Suprapubic skin (tissue), 4 donors: Measurements from ENCODE around the gene DNLZ. TPM values are rescaled to one million over a fixed set of nuclear protein-coding genes. Genes with fewer than 3 reads are reported as not detected.

Experiments used
- DNase-seq, 2 donors: peaks; one replicate each; pipeline ENCODE4 v3.0.0-alpha.2; 2019; ENCODE audit warnings: low spot score in 2 of 2
- H3K27ac ChIP-seq: fragments of 200-600 bp; sonication (generic); one replicate; pipeline ENCODE4 v1.5.1; 2019
- H3K27me3 ChIP-seq: fragments of 200-600 bp; sonication (generic); one replicate; pipeline ENCODE4 v1.5.1; 2019
- H3K36me3 ChIP-seq: fragments of 200-600 bp; sonication (generic); one replicate; pipeline ENCODE4 v1.5.1; 2019
- H3K4me1 ChIP-seq: fragments of 200-600 bp; sonication (generic); one replicate; pipeline ENCODE4 v1.5.1; 2019
- H3K4me3 ChIP-seq: fragments of 200-600 bp; sonication (generic); one replicate; pipeline ENCODE4 v1.5.1; 2019; ENCODE audit warnings: mild to moderate bottlenecking
- H3K9me3 ChIP-seq: fragments of 200-600 bp; sonication (generic); one replicate; pipeline ENCODE4 v1.5.1; 2019
- CTCF ChIP-seq, 2 donors: fragments of 200-600 bp in 1 of 2; fragments of 450-650 bp in 1 of 2; sonication (generic) in 1 of 2; IDR thresholded peaks; one replicate each; pipeline ENCODE4 v1.5.1; 2016 to 2019; ENCODE audit warnings: antibody characterized with exemption in 2 of 2, mild to moderate bottlenecking in 1 of 2, moderate library complexity in 1 of 2
- EP300 ChIP-seq: sonication (generic); formaldehyde crosslinking; IDR thresholded peaks from one replicate; pipeline ENCODE4 v1.6.1; 2017; ENCODE audit warnings: antibody characterized with exemption
- POLR2A ChIP-seq, 2 donors: fragments of 450-650 bp; IDR thresholded peaks; one replicate each; pipeline ENCODE4 v1.6.1; 2017; ENCODE audit warnings: antibody characterized with exemption in 2 of 2, mild to moderate bottlenecking in 2 of 2, moderate library complexity in 2 of 2
- POLR2AphosphoS5 ChIP-seq, 3 donors: sonication (generic); formaldehyde crosslinking; IDR thresholded peaks; one replicate each; pipeline ENCODE4 v1.6.1; 2017; ENCODE audit warnings: antibody characterized with exemption in 3 of 3
- WGBS: methylation state at CpG from one replicate; pipeline ENCODE4 v1.1.5; 2018; 5-methylcytosine and 5-hydroxymethylcytosine counted together
- total RNA-seq, 4 donors: library from RNA; depleted of rRNA; stranded (reverse); fragments of >200 nt; gene quantifications; one replicate each; pipeline ENCODE4 v1.1.0, GENCODE V29; 2016

Gene DNLZ
- total RNA-seq, 4 donors from 2014 or later, result 11.3 to 46.4 (median 37.9) TPM

DNA sequence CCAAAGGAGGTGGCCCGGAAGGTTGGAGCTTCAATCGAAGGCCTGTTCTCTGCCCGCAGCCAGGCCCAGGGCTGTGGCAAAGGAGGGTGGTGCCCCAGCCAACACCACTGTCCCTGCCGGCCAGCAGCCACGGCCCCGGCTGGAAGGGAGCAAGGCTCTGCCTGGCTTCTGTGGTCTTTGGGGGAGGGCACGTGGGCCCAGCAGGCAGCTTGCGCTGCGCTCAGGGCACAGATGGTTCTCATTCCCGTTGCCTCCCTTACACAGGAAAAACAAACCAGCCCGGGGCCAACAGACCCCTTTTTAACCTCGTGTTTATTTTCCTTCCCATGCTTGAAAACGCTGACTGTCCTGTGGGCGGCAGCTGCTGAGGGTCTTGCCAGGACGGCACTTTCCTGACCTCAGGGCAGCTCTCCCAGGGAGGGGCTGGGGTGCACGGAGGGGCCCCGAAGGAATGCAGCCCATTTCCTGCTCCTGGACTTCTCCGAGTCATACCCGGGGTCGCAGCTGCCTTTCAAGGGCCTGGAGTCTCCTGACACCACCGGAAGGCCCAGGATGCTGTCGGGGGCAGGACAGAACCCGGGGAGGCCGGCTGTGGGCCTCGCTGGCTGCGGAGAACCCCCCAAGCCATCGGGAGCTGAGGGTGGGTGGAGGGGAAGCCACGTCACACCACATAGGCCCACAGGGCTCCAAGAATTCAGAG, 37.3 kb downstream of the DNLZ start:
- no peak for TF ChIP-seq CTCF (IDR thresholded peaks at IDR 0.05)
- no peak for TF ChIP-seq POLR2A (IDR thresholded peaks at IDR 0.05)
- no peak for TF ChIP-seq POLR2AphosphoS5 (IDR thresholded peaks at IDR 0.05)
- TF ChIP-seq EP300, result no peak
- Histone ChIP-seq H3K9me3 (no peaks in the 10 kb centered on the region), H3K27me3 (no peaks in the 10 kb centered on the region), H3K36me3 (no peaks in the 10 kb centered on the region), H3K4me1 (peaks cover 49% of the 10 kb centered on the region), H3K27ac (peak overlapping the region; percentile 70), H3K4me3 (peak overlapping the region; percentile 70)
- no peak for DNase-seq
- 43% methylated on average over 16 of the region's 28 CpGs for WGBS

DNA sequence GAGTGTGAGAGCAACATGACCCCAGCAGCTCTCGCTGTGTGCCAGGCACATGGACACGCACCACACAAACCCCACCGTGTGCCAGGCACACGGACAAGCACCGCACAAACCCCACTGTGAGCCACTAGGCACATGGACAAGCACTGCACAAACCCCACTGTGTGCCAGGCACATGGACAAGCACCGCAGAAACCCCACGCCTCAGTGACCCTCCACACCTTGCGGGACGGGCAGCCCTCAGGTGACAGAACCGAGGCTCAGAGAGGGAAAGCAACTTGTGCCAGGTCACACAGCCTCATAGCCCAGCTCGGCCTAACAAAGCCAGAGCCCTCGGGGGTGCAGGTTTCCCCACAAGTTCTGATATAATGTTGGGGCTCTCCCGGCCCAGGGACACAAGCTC, 38.2 kb downstream of the DNLZ start:
- no peak overlapping the region for H3K27ac ChIP-seq
- peaks cover 49% of the 10 kb centered on the region for H3K4me1 ChIP-seq
- no peak overlapping the region for H3K4me3 ChIP-seq
- H3K36me3 ChIP-seq, result no peaks in the 10 kb centered on the region
- no CpG with 5 or more reads among the region's 13 CpGs for WGBS
- no peaks in the 10 kb centered on the region for H3K27me3 ChIP-seq
- TF ChIP-seq POLR2AphosphoS5 (IDR thresholded peaks at IDR 0.05) (no peak), CTCF (IDR thresholded peaks at IDR 0.05) (no peak), POLR2A (IDR thresholded peaks at IDR 0.05) (no peak), EP300 (no peak)
- no peak for DNase-seq
- H3K9me3 ChIP-seq, result no peaks in the 10 kb centered on the region

DNA sequence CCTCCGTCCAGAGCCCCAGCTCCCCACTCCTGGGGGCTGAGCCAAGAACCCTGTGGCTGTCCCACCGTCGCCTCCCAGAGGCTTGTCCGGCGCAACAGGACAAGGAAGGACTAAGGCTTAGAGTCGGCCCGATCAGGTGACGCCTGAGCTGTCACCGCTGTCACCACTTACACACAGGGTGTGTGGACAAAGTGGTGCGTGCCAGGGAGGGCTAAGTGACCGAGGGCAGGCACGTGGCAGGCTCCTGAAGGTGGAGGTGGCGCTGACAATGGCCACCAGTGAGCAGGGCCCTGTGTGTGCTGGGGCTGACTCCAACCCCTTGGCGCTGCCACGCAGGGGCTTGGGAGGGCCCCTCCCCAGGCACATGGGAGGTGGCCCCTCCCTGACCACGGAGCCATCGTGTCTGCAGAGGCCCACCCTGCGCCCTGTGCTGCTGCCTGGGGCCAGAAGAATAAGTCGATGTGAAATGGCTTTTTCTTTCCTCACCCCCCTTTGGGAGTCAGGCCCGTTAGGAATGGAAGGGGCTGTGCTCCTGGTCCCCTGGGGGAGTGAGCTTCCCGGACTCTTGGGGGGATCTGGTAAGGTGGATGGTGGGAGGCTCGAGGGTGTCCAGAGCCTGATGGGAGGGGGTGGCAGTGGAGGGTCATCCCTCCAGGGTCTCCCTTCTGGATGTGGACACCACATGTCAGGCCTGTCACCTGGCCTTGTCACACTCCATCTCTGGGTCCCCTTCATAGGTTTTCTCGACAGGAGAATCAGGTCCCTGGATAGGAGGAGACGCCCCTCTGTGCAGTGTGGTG, 38.8 kb downstream of the DNLZ start:
- H3K4me1 ChIP-seq, result peaks cover 49% of the 10 kb centered on the region
- H3K36me3 ChIP-seq, result no peaks in the 10 kb centered on the region
- H3K4me3 ChIP-seq, result no peak overlapping the region
- WGBS, result 70% methylated on average over 9 of the region's 24 CpGs
- H3K27ac ChIP-seq, result no peak overlapping the region
- DNase-seq, result no peak
- TF ChIP-seq EP300 (no peak), POLR2A (IDR thresholded peaks at IDR 0.05) (no peak), CTCF (IDR thresholded peaks at IDR 0.05) (no peak), POLR2AphosphoS5 (IDR thresholded peaks at IDR 0.05) (no peak)
- no peaks in the 10 kb centered on the region for H3K27me3 ChIP-seq
- no peaks in the 10 kb centered on the region for H3K9me3 ChIP-seq

DNA sequence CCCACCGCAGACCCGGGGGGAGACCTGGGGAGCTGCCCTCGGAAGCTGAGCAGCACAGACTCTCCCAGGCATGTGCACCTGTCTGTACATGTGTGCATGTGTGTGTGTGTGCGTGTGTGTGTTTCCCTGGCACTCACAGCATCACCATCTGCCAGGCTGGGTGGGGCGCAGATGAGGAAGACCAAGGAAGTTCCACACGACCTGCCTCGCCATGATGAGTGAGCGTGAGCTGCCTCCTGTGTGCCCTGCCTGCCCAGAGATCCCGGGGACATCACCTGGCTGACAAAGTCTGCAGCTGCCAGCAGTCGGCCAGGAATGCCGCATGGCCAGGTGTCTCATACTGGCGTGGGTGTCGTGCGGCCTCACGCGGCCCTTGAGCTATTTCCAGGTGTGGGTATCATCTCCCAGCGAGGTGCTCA, 40.2 kb downstream of the DNLZ start:
- H3K36me3 ChIP-seq, result no peaks in the 10 kb centered on the region
- no peaks in the 10 kb centered on the region for H3K9me3 ChIP-seq
- TF ChIP-seq EP300, result no peak
- TF ChIP-seq POLR2AphosphoS5 (IDR thresholded peaks at IDR 0.05), result no peak
- TF ChIP-seq POLR2A (IDR thresholded peaks at IDR 0.05), result no peak
- TF ChIP-seq CTCF (IDR thresholded peaks at IDR 0.05), result no peak
- H3K4me1 ChIP-seq, result peaks cover 37% of the 10 kb centered on the region
- 44% methylated on average over 7 of the region's 17 CpGs for WGBS
- no peak overlapping the region for H3K27ac ChIP-seq
- no peak overlapping the region for H3K4me3 ChIP-seq
- DNase-seq, result no peak
- no peaks in the 10 kb centered on the region for H3K27me3 ChIP-seq

DNA sequence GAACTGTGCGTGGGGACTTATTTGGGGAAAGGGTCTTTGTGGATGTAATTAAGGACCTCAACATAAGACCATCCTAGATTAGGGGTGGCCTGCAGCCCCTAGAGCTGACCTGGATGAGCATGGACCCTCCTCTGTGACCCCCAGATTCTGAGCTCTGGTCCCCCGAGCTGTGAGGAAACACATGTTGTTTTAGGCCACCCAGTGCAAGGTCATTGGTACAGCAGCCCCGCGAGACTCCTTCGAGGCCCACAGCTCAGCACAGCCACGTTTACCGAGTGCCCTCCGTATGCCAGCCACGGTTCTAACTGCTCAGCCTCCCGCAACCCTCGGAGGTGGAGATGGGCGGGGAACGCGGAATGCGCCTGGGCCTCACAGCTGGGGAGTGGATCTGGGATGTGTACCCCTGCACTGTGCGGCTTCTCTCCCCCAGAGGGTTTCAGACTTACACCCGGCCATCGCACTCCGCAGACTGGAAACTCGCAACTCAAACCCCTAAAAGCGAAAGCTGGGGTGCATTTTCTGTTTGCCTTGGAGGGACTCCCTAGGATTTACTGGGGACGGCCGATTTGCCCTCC, 40.7 kb downstream of the DNLZ start:
- Histone ChIP-seq H3K4me1 (peaks cover 32% of the 10 kb centered on the region), H3K4me3 (no peak overlapping the region), H3K9me3 (no peaks in the 10 kb centered on the region), H3K27ac (no peak overlapping the region), H3K36me3 (no peaks in the 10 kb centered on the region), H3K27me3 (no peaks in the 10 kb centered on the region)
- TF ChIP-seq POLR2A (IDR thresholded peaks at IDR 0.05) (no peak), CTCF (IDR thresholded peaks at IDR 0.05) (no peak), POLR2AphosphoS5 (IDR thresholded peaks at IDR 0.05) (no peak), EP300 (no peak)
- DNase-seq, result no peak
- 42% methylated on average over 12 of the region's 23 CpGs for WGBS
